Stimulated activated CD8-positive, alpha-beta memory T cell treated with anti-CD3 and anti-CD28 coated beads, Interleukin-4, amount 100 ng/mL, for 24 hours (primary cell): ENCODE measurements around the gene DENND1A.
"Not testable (repeated sequence)": the region's sequence is repeated elsewhere in the genome, so short reads cannot be mapped to it uniquely, and the experiment has no call there.

ENCODE experiments used
- DNase-seq: peaks from one replicate; pipeline ENCODE4 v3.0.0-alpha.2; 2020; ENCODE audit warnings: low read depth

DENND1A gene

DNA sequence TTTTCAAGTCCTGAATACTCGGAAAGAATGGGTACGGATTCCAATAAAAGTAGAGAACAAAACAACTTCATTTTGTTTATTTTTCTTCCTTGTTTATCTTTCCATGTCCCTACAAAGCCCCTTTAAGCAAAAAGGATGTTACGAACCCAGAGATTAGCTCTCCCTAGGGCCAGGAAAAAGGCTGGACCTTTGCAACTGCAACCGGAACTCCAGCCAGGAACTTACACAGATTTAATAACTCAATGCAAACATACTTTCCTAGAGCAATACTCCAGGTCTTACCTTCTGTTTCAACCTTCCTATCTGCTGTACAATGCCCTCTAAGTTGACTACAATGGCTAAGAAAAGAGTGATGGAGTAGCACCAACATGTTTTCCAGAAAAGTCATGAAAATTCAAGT is 7.0 kb downstream of the DENND1A start:
- no peak for DNase-seq

GRCh38 chr9:123922431-123922830 is 7.5 kb downstream of the DENND1A start:
- DNase-seq: no peak

DNA sequence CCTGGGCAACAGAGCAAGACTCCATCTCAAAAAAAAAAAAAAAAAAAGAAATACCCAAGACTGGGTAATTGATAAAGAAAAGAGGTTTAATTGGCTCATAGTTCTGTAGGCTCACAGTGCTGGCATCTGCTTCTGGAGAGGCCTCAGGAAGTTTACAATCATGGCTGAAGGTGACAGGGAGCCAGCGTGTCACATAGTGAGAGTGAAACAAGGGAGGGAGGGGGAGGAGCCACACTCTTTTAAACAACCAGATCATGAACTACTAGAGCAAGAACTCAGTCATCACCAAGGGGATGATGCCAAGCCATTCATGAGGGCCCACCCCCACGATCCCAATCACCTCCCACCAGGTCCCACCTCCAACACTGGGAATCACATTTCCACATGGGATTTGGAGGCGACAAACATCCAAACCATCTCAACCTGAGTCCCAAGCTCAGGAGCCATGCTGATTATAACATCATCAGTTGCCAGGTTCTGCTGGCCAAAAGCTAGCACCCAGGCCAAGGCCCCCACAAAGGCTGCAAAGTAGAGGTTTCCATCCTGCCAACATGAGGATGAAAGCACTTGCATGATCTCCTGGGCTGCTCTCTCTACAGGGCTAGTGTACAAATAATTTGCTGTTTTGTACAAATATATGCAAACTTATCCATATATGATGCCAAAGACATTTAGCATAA is 15.3 kb downstream of the DENND1A start:
- DNase-seq: no peak

GRCh38 chr9:123912167-123912897 is 17.6 kb downstream of the DENND1A start:
- no peak for DNase-seq

DNA sequence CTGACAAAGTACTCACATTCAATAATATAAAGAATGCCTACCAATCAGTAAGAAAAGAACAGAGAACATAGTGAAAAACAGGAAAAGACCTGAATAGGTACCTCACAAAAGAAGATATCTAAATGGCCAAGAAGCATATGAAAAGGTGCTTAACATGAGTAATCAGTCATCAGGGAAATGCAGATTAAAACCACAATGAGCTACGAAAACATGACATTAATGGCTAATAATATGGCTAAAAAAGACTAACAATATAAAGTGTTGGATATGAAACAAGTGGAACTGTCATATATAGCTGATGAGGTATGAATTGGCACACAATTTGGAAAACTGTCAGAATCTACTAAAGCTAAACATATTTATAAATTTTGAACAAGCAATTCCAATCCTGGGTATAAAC is 18.9 kb downstream of the DENND1A start:
- DNase-seq: no peak

DNA sequence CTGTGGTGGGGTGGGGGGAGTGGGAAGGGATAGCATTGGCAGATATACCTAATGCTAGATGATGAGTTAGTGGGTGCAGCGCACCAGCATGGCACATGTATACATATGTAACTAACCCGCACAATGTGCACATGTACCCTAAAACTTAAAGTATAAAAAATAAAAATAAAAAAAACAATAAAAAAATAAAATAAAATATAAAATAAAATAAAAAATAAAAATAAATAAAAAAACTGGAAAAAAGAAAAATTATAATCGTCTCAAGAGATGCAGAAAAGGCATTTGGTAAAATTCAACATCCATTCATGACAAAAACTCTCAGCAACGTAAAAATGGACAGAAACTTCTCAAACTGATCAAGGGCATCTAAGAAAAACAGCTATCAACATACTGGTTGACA is 20.7 kb downstream of the DENND1A start:
- not testable (repeated sequence) for DNase-seq

DNA sequence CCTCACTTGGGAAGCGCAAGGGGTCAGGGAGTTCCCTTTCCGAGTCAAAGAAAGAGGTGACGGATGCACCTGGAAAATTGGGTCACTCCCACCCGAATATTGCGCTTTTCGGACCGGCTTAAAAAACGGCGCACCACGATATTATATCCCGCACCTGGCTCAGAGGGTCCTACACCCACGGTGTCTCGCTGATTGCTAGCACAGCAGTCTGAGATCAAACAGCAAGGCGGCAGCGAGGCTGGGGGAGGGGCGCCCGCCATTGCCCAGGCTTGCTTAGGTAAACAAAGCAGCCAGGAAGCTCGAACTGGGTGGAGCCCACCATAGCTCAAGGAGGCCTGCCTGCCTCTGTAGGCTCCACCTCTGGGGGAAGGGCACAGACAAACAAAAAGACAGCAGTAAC is 26.4 kb downstream of the DENND1A start:
- not testable (repeated sequence) for DNase-seq

- DNase-seq: no peak
Measured at GRCh38 chr9:123894822-123895221, 35.1 kb downstream of the DENND1A start.

GRCh38 chr9:123893831-123894460 is 36.0 kb downstream of the DENND1A start:
- DNase-seq: no peak

GRCh38 chr9:123893115-123893514 is 36.8 kb downstream of the DENND1A start:
- no peak for DNase-seq

DNA sequence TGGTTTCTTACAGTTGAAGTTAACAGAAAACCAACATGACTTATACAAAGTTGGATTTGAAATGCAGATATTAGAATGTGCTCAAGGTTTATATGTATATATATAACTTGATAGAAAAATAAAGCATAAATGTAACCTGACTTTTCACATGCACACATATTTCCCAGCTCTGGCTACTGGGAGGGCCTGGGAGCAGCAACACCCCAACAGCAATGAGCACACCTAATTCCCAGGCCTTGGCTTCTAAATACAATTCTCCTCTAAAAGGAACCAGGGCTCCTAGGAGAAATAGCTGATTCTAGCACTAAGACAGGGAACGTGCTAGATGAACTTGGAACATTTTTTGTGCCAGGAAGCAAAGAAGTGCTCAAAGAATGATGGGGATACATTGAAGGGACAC is 42.1 kb downstream of the DENND1A start:
- no peak for DNase-seq

GRCh38 chr9:123885834-123886233 is 44.1 kb downstream of the DENND1A start:
- not testable (repeated sequence) for DNase-seq

GRCh38 chr9:123883634-123884033 is 46.3 kb downstream of the DENND1A start:
- no peak for DNase-seq

DNA sequence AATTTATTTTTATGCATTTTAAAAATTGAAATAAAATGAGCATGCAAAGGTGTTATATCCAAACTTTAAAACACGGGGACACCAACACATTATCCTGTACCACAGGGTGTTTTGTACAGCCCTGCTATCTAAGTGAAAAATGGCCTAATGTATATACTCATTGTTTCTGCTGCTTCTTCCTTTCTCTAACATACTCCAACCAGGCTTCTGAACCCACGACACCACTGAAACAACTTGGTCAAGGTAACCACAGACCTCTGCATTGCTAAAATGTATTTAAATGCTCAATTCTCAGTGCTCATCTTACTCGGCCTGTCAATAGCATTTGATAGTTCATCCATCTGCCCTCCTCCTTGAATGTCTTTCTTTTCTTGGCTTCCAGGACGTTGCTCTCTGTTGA is 48.3 kb downstream of the DENND1A start:
- DNase-seq: no peak

GRCh38 chr9:123880420-123880819 is 49.5 kb downstream of the DENND1A start:
- DNase-seq: no peak

DNA sequence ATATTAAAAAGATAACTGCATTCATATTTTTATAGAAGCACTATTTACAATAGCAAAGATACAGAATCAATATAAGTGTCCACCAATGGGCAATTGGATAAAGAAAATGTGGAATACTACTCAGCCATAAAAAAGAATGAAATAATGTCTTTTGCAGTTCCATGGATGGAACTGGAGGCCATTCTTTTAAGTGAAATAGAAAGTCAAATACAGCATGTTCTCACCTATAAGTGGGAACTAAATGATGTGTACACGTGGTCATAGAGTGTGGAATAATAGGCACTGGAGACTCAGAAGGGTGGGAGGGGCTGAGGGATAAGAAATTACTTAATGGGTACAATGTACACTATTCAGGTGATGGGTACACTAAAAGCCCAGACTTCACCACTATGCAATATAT is 53.2 kb downstream of the DENND1A start:
- DNase-seq: no peak

DNA sequence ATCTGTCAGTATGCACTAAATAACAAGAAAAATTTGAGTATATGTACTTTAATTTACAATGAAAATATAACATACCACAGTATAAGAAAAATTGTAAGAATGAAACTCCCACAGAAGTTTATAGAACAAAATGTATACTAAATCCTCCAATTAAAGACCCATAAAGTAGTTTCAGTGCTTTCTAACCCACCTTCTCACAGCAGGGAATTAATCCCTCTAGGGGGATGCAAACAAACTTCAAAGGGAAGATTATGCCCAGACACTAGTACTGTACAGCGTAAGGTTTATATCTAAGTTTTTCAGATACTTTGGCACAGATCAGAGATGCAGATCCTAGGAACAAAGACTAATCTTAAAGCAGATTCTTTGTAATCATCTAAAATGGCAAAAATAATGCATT is 57.2 kb downstream of the DENND1A start:
- DNase-seq: no peak

DNA sequence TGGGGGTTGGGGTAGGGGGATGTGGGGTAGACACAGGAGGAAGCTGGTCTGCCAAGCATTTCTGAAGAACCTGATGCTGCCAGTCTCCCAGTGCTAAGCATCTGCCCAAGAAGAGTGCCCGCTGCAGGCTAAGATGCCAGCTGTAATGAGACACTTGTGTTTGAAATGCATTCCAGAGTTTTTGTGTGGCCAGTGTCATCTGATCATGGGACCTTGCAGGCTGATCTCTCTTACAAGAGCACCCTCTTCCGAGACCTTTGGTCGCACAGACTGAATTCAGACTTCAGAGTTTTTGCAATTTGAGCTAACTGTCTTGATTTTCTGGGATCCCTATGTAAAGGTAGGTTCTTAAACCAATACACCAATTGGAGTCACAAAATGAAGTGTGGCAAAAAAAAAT is 58.1 kb downstream of the DENND1A start:
- DNase-seq: no peak

GRCh38 chr9:123868002-123868401 is 61.9 kb downstream of the DENND1A start:
- no peak for DNase-seq

GRCh38 chr9:123867034-123867433 is 62.9 kb downstream of the DENND1A start:
- no peak for DNase-seq

- no peak for DNase-seq
Measured at GRCh38 chr9:123866497-123866896, 63.4 kb downstream of the DENND1A start.

GRCh38 chr9:123865226-123866000 is 64.5 kb downstream of the DENND1A start:
- DNase-seq: no peak

- no peak for DNase-seq
Measured at GRCh38 chr9:123864251-123864650, 65.7 kb downstream of the DENND1A start.
